ENCODE measurements around the gene ARFGAP1.

The ARFGAP1 gene

GRCh38 chr20:63284083-63284440, 11.4 kb downstream of the ARFGAP1 start:
- TF ChIP-seq CTBP1 (IDR thresholded peaks at IDR 0.05; ENCODE audit: borderline replicate concordance) (no peak), SUZ12 (IDR thresholded peaks at IDR 0.05) (no peak)
- POLR2A ChIA-PET = no interaction called here
- DNase-seq (ENCODE audit: extremely low spot score) = no peak
- CTCF ChIA-PET = interaction anchor here (0.6 kb wide), 1 partner anchor 482 kb away, joined by 3 read pairs; no protein-coding TSS in a partner anchor

GRCh38 chr20:63284544-63284949, 11.9 kb downstream of the ARFGAP1 start:
- DNase-seq (ENCODE audit: extremely low spot score) = no peak
- POLR2A ChIA-PET = interaction anchor here (0.8 to 1.1 kb wide), 2 partner anchors 12 to 68 kb away, joined by 3 read pairs; partner anchors contain the start of gene ARFGAP1
- TF ChIP-seq TARDBP (IDR thresholded peaks at IDR 0.05) (no peak), PKNOX1 (IDR thresholded peaks at IDR 0.05) (no peak), ZNF384 (IDR thresholded peaks at IDR 0.05) (no peak), SUZ12 (IDR thresholded peaks at IDR 0.05) (no peak), LEF1 (IDR thresholded peaks at IDR 0.05; ENCODE audit: borderline replicate concordance) (no peak), ELF4 (IDR thresholded peaks at IDR 0.05) (no peak), CTBP1 (IDR thresholded peaks at IDR 0.05; ENCODE audit: borderline replicate concordance) (no peak), ARNT (IDR thresholded peaks at IDR 0.05) (no peak), L3MBTL2 (conservative IDR thresholded peaks at IDR 0.05) (no peak), FOXK2 (IDR thresholded peaks at IDR 0.05) (no peak), FOXM1 (IDR thresholded peaks at IDR 0.05; ENCODE audit: borderline replicate concordance) (no peak), SP1 (IDR thresholded peaks at IDR 0.05) (no peak), HDGF (IDR thresholded peaks at IDR 0.05; ENCODE audit: borderline replicate concordance) (no peak), FOXA1 (IDR thresholded peaks at IDR 0.05) (no peak), BHLHE40 (IDR thresholded peaks at IDR 0.05; ENCODE audit: borderline replicate concordance) (no peak)
- CTCF ChIA-PET = interaction anchor here (0.6 kb wide), 1 partner anchor 482 kb away, joined by 3 read pairs; no protein-coding TSS in a partner anchor

- ChIA-PET POLR2A (interaction anchor here (0.8 to 1.1 kb wide), 2 partner anchors 12 to 68 kb away, joined by 3 read pairs; partner anchors contain the start of gene ARFGAP1), CTCF (interaction anchor here (0.6 kb wide), 1 partner anchor 481 kb away, joined by 3 read pairs; no protein-coding TSS in a partner anchor)
- TF ChIP-seq LEF1 (IDR thresholded peaks at IDR 0.05; ENCODE audit: borderline replicate concordance) (no peak), PKNOX1 (IDR thresholded peaks at IDR 0.05) (no peak), ARNT (IDR thresholded peaks at IDR 0.05) (no peak), NFRKB (IDR thresholded peaks at IDR 0.05) (no peak), ELF4 (IDR thresholded peaks at IDR 0.05) (no peak), SP1 (IDR thresholded peaks at IDR 0.05) (no peak), CTBP1 (IDR thresholded peaks at IDR 0.05; ENCODE audit: borderline replicate concordance) (no peak), TARDBP (IDR thresholded peaks at IDR 0.05) (no peak), FOXM1 (IDR thresholded peaks at IDR 0.05; ENCODE audit: borderline replicate concordance) (no peak), L3MBTL2 (conservative IDR thresholded peaks at IDR 0.05) (no peak), HDGF (IDR thresholded peaks at IDR 0.05; ENCODE audit: borderline replicate concordance) (no peak), SUZ12 (IDR thresholded peaks at IDR 0.05) (no peak), ZNF384 (IDR thresholded peaks at IDR 0.05) (no peak), BHLHE40 (IDR thresholded peaks at IDR 0.05; ENCODE audit: borderline replicate concordance) (no peak), FOXK2 (IDR thresholded peaks at IDR 0.05) (no peak), FOXA1 (IDR thresholded peaks at IDR 0.05) (no peak)
- DNase-seq (ENCODE audit: extremely low spot score) = no peak
Measured at GRCh38 chr20:63284981-63285524, 12.4 kb downstream of the ARFGAP1 start.

- no peak for DNase-seq (ENCODE audit: extremely low spot score)
- CTCF ChIA-PET = no interaction called here
- POLR2A ChIA-PET = interaction anchor here (0.8 to 1.1 kb wide), 2 partner anchors 13 to 69 kb away, joined by 3 read pairs; partner anchors contain the start of gene ARFGAP1
- TF ChIP-seq NFRKB (IDR thresholded peaks at IDR 0.05) (no peak), ELF4 (IDR thresholded peaks at IDR 0.05) (no peak), CTBP1 (IDR thresholded peaks at IDR 0.05; ENCODE audit: borderline replicate concordance) (no peak), SUZ12 (IDR thresholded peaks at IDR 0.05) (no peak), ARNT (IDR thresholded peaks at IDR 0.05) (no peak), TARDBP (IDR thresholded peaks at IDR 0.05) (no peak), FOXM1 (IDR thresholded peaks at IDR 0.05; ENCODE audit: borderline replicate concordance) (no peak), FOXA1 (IDR thresholded peaks at IDR 0.05) (no peak), BHLHE40 (IDR thresholded peaks at IDR 0.05; ENCODE audit: borderline replicate concordance) (no peak), L3MBTL2 (conservative IDR thresholded peaks at IDR 0.05) (no peak)
Measured at GRCh38 chr20:63285636-63286615, 13.3 kb downstream of the ARFGAP1 start.

GRCh38 chr20:63286781-63287696, 14.4 kb downstream of the ARFGAP1 start:
- ChIA-PET CTCF (interaction anchor here (1.0 kb wide), 2 partner anchors 64 to 95 kb away, joined by 3 to 4 read pairs; no protein-coding TSS in a partner anchor), POLR2A (no interaction called here)

More at GRCh38 chr20:63286781-63287696, 14.4 kb downstream of the ARFGAP1 start:
- no peak for DNase-seq (ENCODE audit: extremely low spot score)
- TF ChIP-seq NFRKB (IDR thresholded peaks at IDR 0.05) (no peak), TARDBP (IDR thresholded peaks at IDR 0.05) (no peak), L3MBTL2 (conservative IDR thresholded peaks at IDR 0.05) (no peak), SP1 (IDR thresholded peaks at IDR 0.05) (no peak), ARNT (IDR thresholded peaks at IDR 0.05) (no peak), FOXK2 (IDR thresholded peaks at IDR 0.05) (no peak), LEF1 (IDR thresholded peaks at IDR 0.05; ENCODE audit: borderline replicate concordance) (no peak), PKNOX1 (IDR thresholded peaks at IDR 0.05) (no peak), ELF4 (IDR thresholded peaks at IDR 0.05) (no peak), FOXA1 (IDR thresholded peaks at IDR 0.05) (no peak), ZNF384 (IDR thresholded peaks at IDR 0.05) (no peak)
